NB4 (cell line): ENCODE data around the gene CADM1.

Source experiments
- MYC ChIP-seq: IDR thresholded peaks from 2 replicates; pipeline ENCODE4 v1.6.1; 2011; ENCODE audit warnings: low read depth, low read length
- POLR2A ChIP-seq: IDR thresholded peaks from 2 replicates; pipeline ENCODE4 v1.6.1; 2011; ENCODE audit warnings: mild to moderate bottlenecking; ENCODE audit not compliant: insufficient read length; ENCODE audit errors: extremely low read depth
- TF ChIP-seq, protein P1 (sequence below): IDR thresholded peaks from one replicate; pipeline ENCODE4 v1.5.1; 2012; ENCODE audit warnings: low read depth, low read length
- TF ChIP-seq, protein P2 (sequence below): IDR thresholded peaks from 2 replicates; pipeline ENCODE4 v1.6.1; 2011; ENCODE audit warnings: low read depth, low read length

DNA sequence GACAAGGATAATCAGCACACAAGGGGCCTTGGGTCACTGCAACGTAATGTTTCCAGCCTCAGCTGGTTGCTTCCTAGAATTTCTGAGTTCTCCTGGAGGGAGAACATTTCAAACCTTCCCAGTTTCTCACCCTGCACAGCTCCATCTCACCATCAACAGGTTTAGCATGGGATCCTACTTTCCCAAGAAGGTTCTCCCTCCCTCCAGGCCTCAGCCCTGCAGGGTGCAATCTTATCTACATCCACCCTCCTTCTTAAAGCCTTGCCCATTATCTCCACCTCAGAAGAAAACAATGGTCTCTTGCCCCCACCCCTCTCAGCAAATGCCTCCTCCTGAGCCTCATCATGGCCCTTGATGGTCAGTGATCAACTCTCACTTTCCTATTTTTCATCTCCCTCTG, 23.6 kb downstream of the CADM1 start:
- TF ChIP-seq, protein P1, sequence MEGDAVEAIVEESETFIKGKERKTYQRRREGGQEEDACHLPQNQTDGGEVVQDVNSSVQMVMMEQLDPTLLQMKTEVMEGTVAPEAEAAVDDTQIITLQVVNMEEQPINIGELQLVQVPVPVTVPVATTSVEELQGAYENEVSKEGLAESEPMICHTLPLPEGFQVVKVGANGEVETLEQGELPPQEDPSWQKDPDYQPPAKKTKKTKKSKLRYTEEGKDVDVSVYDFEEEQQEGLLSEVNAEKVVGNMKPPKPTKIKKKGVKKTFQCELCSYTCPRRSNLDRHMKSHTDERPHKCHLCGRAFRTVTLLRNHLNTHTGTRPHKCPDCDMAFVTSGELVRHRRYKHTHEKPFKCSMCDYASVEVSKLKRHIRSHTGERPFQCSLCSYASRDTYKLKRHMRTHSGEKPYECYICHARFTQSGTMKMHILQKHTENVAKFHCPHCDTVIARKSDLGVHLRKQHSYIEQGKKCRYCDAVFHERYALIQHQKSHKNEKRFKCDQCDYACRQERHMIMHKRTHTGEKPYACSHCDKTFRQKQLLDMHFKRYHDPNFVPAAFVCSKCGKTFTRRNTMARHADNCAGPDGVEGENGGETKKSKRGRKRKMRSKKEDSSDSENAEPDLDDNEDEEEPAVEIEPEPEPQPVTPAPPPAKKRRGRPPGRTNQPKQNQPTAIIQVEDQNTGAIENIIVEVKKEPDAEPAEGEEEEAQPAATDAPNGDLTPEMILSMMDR, result no peak
- no peak for TF ChIP-seq POLR2A
- no peak for TF ChIP-seq MYC
- TF ChIP-seq, protein P2, sequence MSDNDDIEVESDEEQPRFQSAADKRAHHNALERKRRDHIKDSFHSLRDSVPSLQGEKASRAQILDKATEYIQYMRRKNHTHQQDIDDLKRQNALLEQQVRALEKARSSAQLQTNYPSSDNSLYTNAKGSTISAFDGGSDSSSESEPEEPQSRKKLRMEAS, result no peak
